Measurements from ENCODE around the gene CALY. TPM values are rescaled to one million over a fixed set of nuclear protein-coding genes. Genes with fewer than 3 reads are reported as not detected.

CALY gene
- total RNA-seq, 1 donor from 2014 or later, result not detected

GRCh38 chr10:133303206-133303605, 33.5 kb downstream of the CALY start:
- DNase-seq (ENCODE audit: low spot score), result no peak
- intact Hi-C loops (cut with DNase I), result no loop called here

- intact Hi-C loops (cut with DNase I), result no loop called here
- no peak for DNase-seq (ENCODE audit: low spot score)
These were observed 34.5 kb downstream of the CALY start for GRCh38 chr10:133302230-133302629.

GRCh38 chr10:133299738-133300137, 37.0 kb downstream of the CALY start:
- intact Hi-C loops (cut with DNase I), result no loop called here
- DNase-seq (ENCODE audit: low spot score), result no peak

GRCh38 chr10:133299224-133299623, 37.5 kb downstream of the CALY start:
- intact Hi-C loops (cut with DNase I), result no loop called here
- DNase-seq (ENCODE audit: low spot score), result no peak

- intact Hi-C loops (cut with DNase I), result no loop called here
- DNase-seq (ENCODE audit: low spot score), result no peak
These were observed 38.2 kb downstream of the CALY start for GRCh38 chr10:133298466-133298865.

GRCh38 chr10:133297504-133297903, 39.2 kb downstream of the CALY start:
- intact Hi-C loops (cut with DNase I), result no loop called here
- no peak for DNase-seq (ENCODE audit: low spot score)

- intact Hi-C loops (cut with DNase I), result no loop called here
- DNase-seq (ENCODE audit: low spot score), result no peak
These were observed 41.0 kb downstream of the CALY start for GRCh38 chr10:133295426-133296320.

GRCh38 chr10:133294189-133294588, 42.5 kb downstream of the CALY start:
- intact Hi-C loops (cut with DNase I), result no loop called here
- DNase-seq (ENCODE audit: low spot score), result no peak

- no peak for DNase-seq (ENCODE audit: low spot score)
- intact Hi-C loops (cut with DNase I), result no loop called here
These were observed 42.9 kb downstream of the CALY start for GRCh38 chr10:133293810-133294119.

- intact Hi-C loops (cut with DNase I), result no loop called here
- DNase-seq (ENCODE audit: low spot score), result no peak
These were observed 43.5 kb downstream of the CALY start for GRCh38 chr10:133292919-133293809.

GRCh38 chr10:133289761-133290160, 46.9 kb downstream of the CALY start:
- no peak for DNase-seq (ENCODE audit: low spot score)
- intact Hi-C loops (cut with DNase I), result no loop called here

- DNase-seq (ENCODE audit: low spot score), result no peak
- intact Hi-C loops (cut with DNase I), result no loop called here
These were observed 48.7 kb downstream of the CALY start for GRCh38 chr10:133287832-133288500.

- DNase-seq (ENCODE audit: low spot score), result no peak
- intact Hi-C loops (cut with DNase I), result no loop called here
These were observed 50.3 kb downstream of the CALY start for GRCh38 chr10:133286366-133286765.

- no peak for DNase-seq (ENCODE audit: low spot score)
- intact Hi-C loops (cut with DNase I), result no loop called here
These were observed 51.5 kb downstream of the CALY start for GRCh38 chr10:133285217-133285616.

- no peak for DNase-seq (ENCODE audit: low spot score)
- intact Hi-C loops (cut with DNase I), result no loop called here
These were observed 52.8 kb downstream of the CALY start for GRCh38 chr10:133283931-133284330.

- intact Hi-C loops (cut with DNase I), result no loop called here
- no peak for DNase-seq (ENCODE audit: low spot score)
These were observed 53.8 kb downstream of the CALY start for GRCh38 chr10:133282846-133283390.

GRCh38 chr10:133281628-133282372, 54.9 kb downstream of the CALY start:
- intact Hi-C loops (cut with DNase I), result no loop called here
- DNase-seq (ENCODE audit: low spot score), result no peak

- no peak for DNase-seq (ENCODE audit: low spot score)
- intact Hi-C loops (cut with DNase I), result no loop called here
These were observed 55.6 kb downstream of the CALY start for GRCh38 chr10:133281084-133281483.

GRCh38 chr10:133280391-133281059, 56.2 kb downstream of the CALY start:
- intact Hi-C loops (cut with DNase I), result no loop called here
- no peak for DNase-seq (ENCODE audit: low spot score)
